ENCODE results near the gene COQ8B.

DNA sequence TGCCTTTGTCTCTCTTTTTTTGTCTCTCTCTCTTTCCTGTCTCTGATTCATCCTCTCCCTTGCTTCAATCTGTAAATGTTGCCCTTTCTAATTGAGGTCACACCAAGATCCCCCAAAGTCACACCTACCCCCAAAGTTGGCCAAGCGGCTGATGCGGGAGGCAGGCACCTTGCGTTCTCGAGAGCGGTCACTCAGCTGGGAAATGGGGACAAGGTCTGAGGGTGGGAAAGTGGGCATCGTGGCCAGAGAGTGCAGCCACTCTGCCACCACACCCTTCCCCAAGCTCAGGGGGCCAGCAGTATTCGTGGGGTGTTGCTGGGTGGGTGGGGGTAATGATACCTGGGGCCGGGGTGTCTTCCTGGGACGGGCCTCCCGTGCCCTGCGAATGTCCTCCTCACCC lies 2.7 kb downstream of the COQ8B start:
- TF ChIP-seq, protein P1, sequence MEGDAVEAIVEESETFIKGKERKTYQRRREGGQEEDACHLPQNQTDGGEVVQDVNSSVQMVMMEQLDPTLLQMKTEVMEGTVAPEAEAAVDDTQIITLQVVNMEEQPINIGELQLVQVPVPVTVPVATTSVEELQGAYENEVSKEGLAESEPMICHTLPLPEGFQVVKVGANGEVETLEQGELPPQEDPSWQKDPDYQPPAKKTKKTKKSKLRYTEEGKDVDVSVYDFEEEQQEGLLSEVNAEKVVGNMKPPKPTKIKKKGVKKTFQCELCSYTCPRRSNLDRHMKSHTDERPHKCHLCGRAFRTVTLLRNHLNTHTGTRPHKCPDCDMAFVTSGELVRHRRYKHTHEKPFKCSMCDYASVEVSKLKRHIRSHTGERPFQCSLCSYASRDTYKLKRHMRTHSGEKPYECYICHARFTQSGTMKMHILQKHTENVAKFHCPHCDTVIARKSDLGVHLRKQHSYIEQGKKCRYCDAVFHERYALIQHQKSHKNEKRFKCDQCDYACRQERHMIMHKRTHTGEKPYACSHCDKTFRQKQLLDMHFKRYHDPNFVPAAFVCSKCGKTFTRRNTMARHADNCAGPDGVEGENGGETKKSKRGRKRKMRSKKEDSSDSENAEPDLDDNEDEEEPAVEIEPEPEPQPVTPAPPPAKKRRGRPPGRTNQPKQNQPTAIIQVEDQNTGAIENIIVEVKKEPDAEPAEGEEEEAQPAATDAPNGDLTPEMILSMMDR (IDR thresholded peaks at IDR 0.05), result no peak
- TF ChIP-seq POLR2A (IDR thresholded peaks at IDR 0.05), result no peak

Data from lower leg skin (tissue), 3 donors.